A549 (cell line): ENCODE measurements around the gene ATP6V1G3.

Experiments
- HOXB13 ChIP-seq: fragments of 250-450 bp; sonication (Bioruptor Pico); IDR thresholded peaks from 2 replicates; pipeline ENCODE4 v1.5.0; 2020; ENCODE audit warnings: low read depth, mild to moderate bottlenecking, moderate library complexity
- POLR2AphosphoS2 ChIP-seq: conservative IDR thresholded peaks from 2 replicates; pipeline ENCODE4 v1.6.1; 2012; ENCODE audit warnings: low read length, improper control_type of control experiment, inconsistent platforms
- RAD21 ChIP-seq, 2 experiments: fragments of >200 bp in 1 of 2; sonication (Bioruptor Twin) in 1 of 2; formaldehyde crosslinking in 1 of 2; IDR thresholded peaks in 1 of 2; conservative IDR thresholded peaks in 1 of 2; 2 replicates in 1 of 2; 3 replicates in 1 of 2; pipeline ENCODE4 v1.6.1; 2012 to 2018; ENCODE audit warnings: inconsistent platforms in 1 of 2
- TF ChIP-seq, protein P1 (sequence below): fragments of >200 bp; sonication (Bioruptor Twin); formaldehyde crosslinking; IDR thresholded peaks from 3 replicates; pipeline ENCODE4 v1.5.1; 2016

DNA sequence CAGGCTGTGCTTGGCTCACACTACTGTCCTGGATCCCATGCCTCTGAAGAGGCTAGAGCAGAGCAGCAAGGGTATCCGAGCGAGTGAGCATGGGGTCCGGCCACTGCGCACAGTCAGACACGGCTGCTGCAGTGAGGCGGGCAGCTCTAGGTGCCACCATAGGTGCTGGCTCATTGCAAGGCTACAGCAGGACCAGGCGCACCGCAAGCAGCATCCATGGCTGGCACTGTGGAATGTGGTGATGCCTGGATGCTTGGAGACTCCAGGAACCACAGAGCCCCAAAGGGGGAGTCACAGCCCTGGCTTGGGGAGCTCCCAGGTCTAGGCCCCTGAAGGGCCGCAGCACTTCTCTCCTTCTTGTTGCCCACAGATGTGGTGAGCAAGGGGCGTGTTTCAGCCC, 47.2 kb downstream of the ATP6V1G3 start:
- TF ChIP-seq, protein P1, sequence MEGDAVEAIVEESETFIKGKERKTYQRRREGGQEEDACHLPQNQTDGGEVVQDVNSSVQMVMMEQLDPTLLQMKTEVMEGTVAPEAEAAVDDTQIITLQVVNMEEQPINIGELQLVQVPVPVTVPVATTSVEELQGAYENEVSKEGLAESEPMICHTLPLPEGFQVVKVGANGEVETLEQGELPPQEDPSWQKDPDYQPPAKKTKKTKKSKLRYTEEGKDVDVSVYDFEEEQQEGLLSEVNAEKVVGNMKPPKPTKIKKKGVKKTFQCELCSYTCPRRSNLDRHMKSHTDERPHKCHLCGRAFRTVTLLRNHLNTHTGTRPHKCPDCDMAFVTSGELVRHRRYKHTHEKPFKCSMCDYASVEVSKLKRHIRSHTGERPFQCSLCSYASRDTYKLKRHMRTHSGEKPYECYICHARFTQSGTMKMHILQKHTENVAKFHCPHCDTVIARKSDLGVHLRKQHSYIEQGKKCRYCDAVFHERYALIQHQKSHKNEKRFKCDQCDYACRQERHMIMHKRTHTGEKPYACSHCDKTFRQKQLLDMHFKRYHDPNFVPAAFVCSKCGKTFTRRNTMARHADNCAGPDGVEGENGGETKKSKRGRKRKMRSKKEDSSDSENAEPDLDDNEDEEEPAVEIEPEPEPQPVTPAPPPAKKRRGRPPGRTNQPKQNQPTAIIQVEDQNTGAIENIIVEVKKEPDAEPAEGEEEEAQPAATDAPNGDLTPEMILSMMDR = no peak
- TF ChIP-seq HOXB13 (CRISPR knock-in tag) (no peak), POLR2AphosphoS2 (no peak), RAD21 (conservative IDR thresholded peaks at IDR 0.05 in 1 of 2, IDR thresholded peaks at IDR 0.05 in 1 of 2) (no peak)
